Measurements from ENCODE around the gene IL4R. TPM values are rescaled to one million over a fixed set of nuclear protein-coding genes. Genes with fewer than 3 reads are reported as not detected.

The IL4R gene
- total and polyA plus RNA-seq, 2 of the 13 experiments (the other 11 are each of a cell fraction or from before 2014, with no cell fraction given), result 15.9 to 49.6 TPM

- TF ChIP-seq ZFP62 (CRISPR knock-in tag; IDR thresholded peaks at IDR 0.05) (no peak), LBX2 (CRISPR knock-in tag; IDR thresholded peaks at IDR 0.05; ENCODE audit: borderline replicate concordance) (no peak), MBNL3 (CRISPR knock-in tag; conservative IDR thresholded peaks at IDR 0.05) (no peak), ZMYM3 (CRISPR knock-in tag; IDR thresholded peaks at IDR 0.05) (peak; percentile 92), RBM22 (optimal IDR thresholded peaks at IDR 0.05; ENCODE audit: low read length) (no peak), ZNF800 (CRISPR knock-in tag; IDR thresholded peaks at IDR 0.05) (no peak), SSRP1 (CRISPR knock-in tag; IDR thresholded peaks at IDR 0.05) (no peak), ZNF567 (CRISPR knock-in tag; IDR thresholded peaks at IDR 0.05; ENCODE audit: borderline replicate concordance) (no peak), ATF7 (IDR thresholded peaks at IDR 0.05) (no peak), ATF7 (CRISPR knock-in tag; IDR thresholded peaks at IDR 0.05) (peak; percentile 73; the same call in 1 of the 2 replicates), SMC3 (IDR thresholded peaks at IDR 0.05; ENCODE audit: low read length) (peak; percentile 72), BCLAF1 (IDR thresholded peaks at IDR 0.05) (no peak), NBN (conservative IDR thresholded peaks at IDR 0.05) (no peak), FOXO1 (CRISPR knock-in tag; IDR thresholded peaks at IDR 0.05) (0 out of 2 replicates have a peak, but pooled peaks have one; percentile 30), BCL3 (CRISPR knock-in tag; IDR thresholded peaks at IDR 0.05) (0 out of 2 replicates have a peak, but pooled peaks have one; percentile 36), PBX2 (CRISPR knock-in tag; IDR thresholded peaks at IDR 0.05) (no peak), THAP8 (CRISPR knock-in tag; IDR thresholded peaks at IDR 0.05; ENCODE audit: borderline replicate concordance) (no peak), MIXL1 (CRISPR knock-in tag; IDR thresholded peaks at IDR 0.05) (0 out of 2 replicates have a peak, but pooled peaks have one; percentile 45), ZC3H4 (CRISPR knock-in tag; IDR thresholded peaks at IDR 0.05; ENCODE audit: borderline replicate concordance) (no peak), ZNF414 (CRISPR knock-in tag; IDR thresholded peaks at IDR 0.05) (no peak), PAWR (CRISPR knock-in tag; IDR thresholded peaks at IDR 0.05; ENCODE audit: borderline replicate concordance) (no peak)
Observed at GRCh38 chr16:27367461-27368357, 53.9 kb downstream of the IL4R start (continued).

All from HepG2 (cell line).